Neural crest cell (in vitro differentiated cells): Measurements from ENCODE around the gene SP9. TPM values are rescaled to one million over a fixed set of nuclear protein-coding genes. Genes with fewer than 3 reads are reported as not detected.

Source experiments
- DNase-seq: peaks from one replicate; pipeline ENCODE4 v3.0.0; 2021; ENCODE audit warnings: low read depth, mixed read lengths, low spot score
- H3K27ac Mint-ChIP-seq: one replicate; pipeline ENCODE4 v1.8.0; 2021; ENCODE audit warnings: mild to moderate bottlenecking, mixed read lengths; ENCODE audit not compliant: unreplicated experiment
- H3K27me3 Mint-ChIP-seq: 2 replicates; pipeline ENCODE4 v1.8.0; 2021; ENCODE audit warnings: low read depth, mild to moderate bottlenecking, mixed read lengths
- H3K36me3 Mint-ChIP-seq: 2 replicates; pipeline ENCODE4 v1.8.0; 2021; ENCODE audit warnings: low read depth, mild to moderate bottlenecking, mixed read lengths
- H3K4me1 Mint-ChIP-seq: 2 replicates; pipeline ENCODE4 v1.8.0; 2021; ENCODE audit warnings: mixed read lengths
- H3K4me3 Mint-ChIP-seq: one replicate; pipeline ENCODE4 v1.8.0; 2021; ENCODE audit warnings: mild to moderate bottlenecking, mixed read lengths
- H3K9me3 Mint-ChIP-seq: 2 replicates; pipeline ENCODE4 v1.8.0; 2021; ENCODE audit warnings: mixed read lengths
- total RNA-seq: library from RNA; stranded (reverse); gene quantifications from 2 replicates; pipeline ENCODE4 v1.2.1, GENCODE V29; 2021
- TF ChIP-seq, protein P1 (sequence below): fragments of 200-600 bp; sonication (generic); conservative IDR thresholded peaks from 2 replicates; pipeline ENCODE4 v1.5.0; 2021; ENCODE audit warnings: antibody characterized with exemption, mild to moderate bottlenecking

The SP9 gene
- total RNA-seq, 1 donor from 2014 or later = 1.9 TPM

DNA sequence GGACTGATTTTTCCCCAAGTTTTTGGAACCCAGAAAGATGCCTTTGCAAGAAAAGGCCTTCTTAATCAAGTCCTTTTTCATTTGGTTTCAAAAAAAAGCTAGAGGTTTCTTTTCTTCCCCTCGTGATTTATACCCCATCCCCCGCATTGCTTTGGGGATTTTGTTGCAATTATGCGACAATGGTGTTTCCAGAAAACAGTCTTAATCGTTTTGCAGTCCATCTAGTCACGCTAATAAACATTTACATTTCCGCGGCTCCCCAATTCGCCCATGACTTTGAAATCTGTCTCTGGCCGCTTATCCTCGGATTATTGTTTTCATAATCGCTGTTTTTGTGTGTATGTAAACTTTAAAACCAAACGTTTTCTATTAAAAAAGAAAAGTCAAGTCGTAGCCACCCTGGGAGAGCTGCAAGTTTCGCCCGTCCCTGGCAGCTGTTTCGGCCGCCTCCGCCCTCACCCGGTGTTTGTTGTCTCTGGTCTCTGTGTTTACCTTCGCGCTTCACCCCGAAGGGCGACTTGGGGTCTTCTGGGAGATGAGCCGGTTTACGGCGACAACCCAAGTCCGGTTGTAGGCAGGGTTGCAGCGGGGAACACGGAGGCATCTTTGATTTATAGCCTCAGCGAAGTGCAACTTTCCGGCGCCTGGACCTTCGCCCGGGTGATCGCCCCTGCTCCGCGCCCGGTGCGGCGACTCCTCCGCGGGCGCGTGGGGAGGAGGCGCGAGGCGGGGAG, 667 bp downstream of the SP9 start:
- Mint-ChIP-seq H3K27me3 (peaks cover 97% of the 10 kb centered on the region), H3K9me3 (no peaks in the 10 kb centered on the region), H3K36me3 (peaks cover 3% of the 10 kb centered on the region), H3K4me1 (peaks cover 62% of the 10 kb centered on the region), H3K4me3 (peak overlapping the region; percentile 88), H3K27ac (no peak overlapping the region)
- TF ChIP-seq, protein P1, sequence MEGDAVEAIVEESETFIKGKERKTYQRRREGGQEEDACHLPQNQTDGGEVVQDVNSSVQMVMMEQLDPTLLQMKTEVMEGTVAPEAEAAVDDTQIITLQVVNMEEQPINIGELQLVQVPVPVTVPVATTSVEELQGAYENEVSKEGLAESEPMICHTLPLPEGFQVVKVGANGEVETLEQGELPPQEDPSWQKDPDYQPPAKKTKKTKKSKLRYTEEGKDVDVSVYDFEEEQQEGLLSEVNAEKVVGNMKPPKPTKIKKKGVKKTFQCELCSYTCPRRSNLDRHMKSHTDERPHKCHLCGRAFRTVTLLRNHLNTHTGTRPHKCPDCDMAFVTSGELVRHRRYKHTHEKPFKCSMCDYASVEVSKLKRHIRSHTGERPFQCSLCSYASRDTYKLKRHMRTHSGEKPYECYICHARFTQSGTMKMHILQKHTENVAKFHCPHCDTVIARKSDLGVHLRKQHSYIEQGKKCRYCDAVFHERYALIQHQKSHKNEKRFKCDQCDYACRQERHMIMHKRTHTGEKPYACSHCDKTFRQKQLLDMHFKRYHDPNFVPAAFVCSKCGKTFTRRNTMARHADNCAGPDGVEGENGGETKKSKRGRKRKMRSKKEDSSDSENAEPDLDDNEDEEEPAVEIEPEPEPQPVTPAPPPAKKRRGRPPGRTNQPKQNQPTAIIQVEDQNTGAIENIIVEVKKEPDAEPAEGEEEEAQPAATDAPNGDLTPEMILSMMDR = no peak
- peak; percentile 22 for DNase-seq

DNA sequence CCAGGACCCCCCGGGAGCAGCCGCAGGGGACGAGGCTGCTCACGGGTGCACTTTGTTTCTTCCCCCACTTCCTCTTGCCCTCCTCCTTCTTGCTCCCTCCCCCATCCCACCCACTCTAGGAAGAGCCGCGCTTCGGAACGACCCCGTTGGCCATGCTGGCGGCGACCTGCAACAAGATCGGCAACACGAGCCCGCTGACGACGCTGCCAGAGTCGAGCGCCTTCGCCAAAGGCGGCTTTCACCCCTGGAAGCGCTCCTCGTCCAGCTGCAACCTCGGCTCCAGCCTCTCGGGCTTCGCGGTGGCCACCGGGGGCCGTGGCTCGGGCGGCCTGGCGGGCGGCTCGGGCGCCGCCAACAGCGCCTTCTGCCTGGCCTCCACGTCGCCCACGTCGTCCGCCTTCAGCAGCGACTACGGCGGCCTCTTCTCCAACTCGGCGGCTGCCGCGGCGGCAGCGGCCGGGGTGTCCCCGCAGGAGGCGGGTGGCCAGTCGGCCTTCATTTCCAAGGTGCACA, 1.3 kb downstream of the SP9 start:
- Mint-ChIP-seq H3K9me3 (no peaks in the 10 kb centered on the region), H3K4me1 (peaks cover 64% of the 10 kb centered on the region), H3K36me3 (peaks cover 3% of the 10 kb centered on the region), H3K27ac (no peak overlapping the region), H3K4me3 (peak overlapping the region; percentile 34), H3K27me3 (peaks cover 94% of the 10 kb centered on the region)
- DNase-seq = peak; percentile 41
- TF ChIP-seq, protein P1 = no peak

DNA sequence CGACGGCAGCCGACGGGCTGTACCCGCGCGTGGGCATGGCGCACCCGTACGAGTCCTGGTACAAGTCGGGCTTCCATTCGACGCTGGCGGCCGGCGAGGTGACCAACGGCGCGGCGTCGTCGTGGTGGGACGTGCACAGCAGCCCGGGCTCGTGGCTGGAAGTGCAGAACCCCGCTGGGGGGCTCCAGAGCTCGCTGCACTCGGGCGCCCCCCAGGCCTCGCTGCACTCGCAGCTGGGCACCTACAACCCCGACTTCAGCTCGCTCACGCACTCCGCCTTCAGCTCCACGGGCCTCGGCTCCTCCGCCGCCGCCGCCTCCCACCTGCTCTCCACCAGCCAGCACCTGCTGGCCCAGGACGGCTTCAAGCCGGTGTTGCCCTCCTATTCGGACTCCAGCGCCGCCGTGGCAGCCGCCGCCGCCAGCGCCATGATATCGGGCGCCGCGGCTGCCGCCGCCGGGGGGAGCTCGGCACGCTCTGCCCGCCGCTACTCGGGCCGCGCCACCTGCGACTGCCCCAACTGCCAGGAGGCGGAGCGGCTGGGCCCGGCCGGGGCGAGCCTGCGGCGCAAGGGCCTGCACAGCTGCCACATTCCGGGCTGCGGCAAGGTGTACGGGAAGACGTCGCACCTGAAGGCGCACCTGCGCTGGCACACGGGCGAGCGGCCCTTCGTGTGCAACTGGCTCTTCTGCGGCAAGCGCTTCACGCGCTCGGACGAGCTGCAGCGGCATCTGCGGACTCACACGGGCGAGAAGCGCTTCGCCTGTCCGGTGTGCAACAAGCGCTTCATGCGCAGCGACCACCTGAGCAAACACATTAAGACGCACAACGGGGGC, 2.0 kb downstream of the SP9 start:
- peaks cover 94% of the 10 kb centered on the region for H3K27me3 Mint-ChIP-seq
- peak overlapping the region; percentile 61 for H3K4me3 Mint-ChIP-seq
- peaks cover 65% of the 10 kb centered on the region for H3K4me1 Mint-ChIP-seq
- H3K36me3 Mint-ChIP-seq = peaks cover 3% of the 10 kb centered on the region
- peak; percentile 51 for DNase-seq
- TF ChIP-seq, protein P1 = peak; percentile 37
- no peak overlapping the region for H3K27ac Mint-ChIP-seq
- no peaks in the 10 kb centered on the region for H3K9me3 Mint-ChIP-seq

DNA sequence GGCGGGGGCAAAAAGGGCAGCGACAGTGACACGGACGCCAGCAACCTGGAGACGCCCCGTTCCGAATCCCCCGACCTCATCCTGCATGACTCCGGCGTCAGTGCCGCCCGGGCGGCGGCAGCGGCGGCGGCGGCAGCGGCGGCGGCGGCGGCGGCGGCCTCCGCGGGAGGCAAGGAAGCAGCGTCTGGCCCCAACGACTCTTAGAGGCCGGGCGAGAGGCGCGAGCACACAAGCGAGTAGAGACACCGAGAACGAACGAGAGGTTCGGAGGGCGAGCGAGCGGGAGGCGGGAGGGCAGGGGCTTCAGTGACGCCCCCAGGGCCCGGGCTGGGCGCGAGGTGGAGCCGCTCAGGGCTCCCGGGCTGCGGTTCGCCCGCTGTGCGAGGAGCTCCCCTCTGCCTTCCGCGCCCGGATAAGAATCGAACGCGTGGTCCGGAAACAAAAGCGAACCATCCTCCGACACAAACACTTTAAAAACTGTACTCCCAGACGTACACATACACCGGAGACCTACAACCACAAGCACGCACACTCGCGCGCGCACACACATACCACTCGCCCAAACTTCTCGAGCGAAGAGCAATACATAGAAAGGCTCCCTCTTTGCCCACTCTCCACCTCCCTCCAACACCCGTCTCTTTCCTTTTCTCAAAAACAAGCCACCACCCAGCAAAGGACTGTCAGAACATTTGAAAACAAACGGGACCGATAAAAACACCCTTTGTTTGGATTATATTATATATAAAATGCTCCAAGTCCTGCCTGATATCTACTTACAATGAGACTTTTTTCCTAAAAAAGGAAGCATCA, 2.8 kb downstream of the SP9 start:
- Mint-ChIP-seq H3K36me3 (peaks cover 3% of the 10 kb centered on the region), H3K9me3 (no peaks in the 10 kb centered on the region), H3K27me3 (peaks cover 93% of the 10 kb centered on the region), H3K4me3 (peak overlapping the region; percentile 84), H3K27ac (peak overlapping the region; percentile 10), H3K4me1 (peaks cover 56% of the 10 kb centered on the region)
- TF ChIP-seq, protein P1 = no peak
- DNase-seq = peak; percentile 45

DNA sequence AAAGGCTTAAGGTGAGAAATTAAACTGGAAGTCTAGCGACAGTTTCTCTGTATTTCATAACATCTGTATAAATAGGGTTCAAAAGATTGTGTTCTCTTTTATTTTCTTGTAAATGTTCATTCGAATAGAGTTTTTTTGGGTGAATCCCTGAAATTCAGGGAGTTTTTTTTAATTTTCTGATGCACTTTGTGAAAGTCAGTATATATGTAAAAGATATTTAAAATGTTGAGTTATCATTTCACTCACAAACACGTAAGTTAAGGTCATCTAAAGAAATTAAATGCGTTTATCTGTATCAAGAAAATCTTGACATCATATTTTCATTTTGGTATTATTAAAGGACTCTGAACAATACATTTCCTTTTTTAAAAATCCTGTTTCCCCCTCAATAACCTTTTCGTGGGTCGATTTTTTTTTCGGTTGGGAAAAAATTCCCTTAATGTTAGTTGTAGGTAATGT, 3.4 kb downstream of the SP9 start:
- Mint-ChIP-seq H3K9me3 (no peaks in the 10 kb centered on the region), H3K4me1 (peaks cover 56% of the 10 kb centered on the region), H3K36me3 (peaks cover 3% of the 10 kb centered on the region), H3K27ac (no peak overlapping the region), H3K27me3 (peaks cover 93% of the 10 kb centered on the region), H3K4me3 (peak overlapping the region; percentile 89)
- TF ChIP-seq, protein P1 = no peak
- DNase-seq = no peak
